ENCODE results near the gene COG3.

Gene COG3

DNA sequence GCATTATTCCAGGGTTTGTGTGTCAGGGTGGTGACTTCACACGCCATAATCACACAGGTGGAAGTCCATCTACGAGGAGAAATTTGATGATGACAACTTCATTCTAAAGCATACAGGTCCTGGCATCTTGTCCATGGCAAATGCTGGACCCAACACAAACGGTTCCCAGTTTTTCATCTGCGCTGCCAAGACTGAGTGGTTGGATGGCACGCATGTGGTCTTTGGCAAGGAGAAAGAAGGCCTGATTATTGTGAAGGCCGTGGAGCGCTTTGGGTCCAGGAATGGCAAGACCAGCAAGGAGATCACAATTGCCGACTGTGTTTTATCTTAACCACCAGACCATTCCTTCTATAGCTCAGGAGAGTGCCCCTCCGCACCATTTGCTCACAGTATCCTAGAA is 28.4 kb upstream of the COG3 start:
- no peak for DNase-seq
- Histone ChIP-seq H3K79me2 (ENCODE audit: control insufficient read depth, insufficient read depth, low read length, poor library complexity) (no peaks in the 10 kb centered on the region), H3K27me3 (ENCODE audit: insufficient read depth, low read length) (no peaks in the 10 kb centered on the region), H2BK12ac (ENCODE audit: low read length) (no peak overlapping the region), H3K9me3 (ENCODE audit: insufficient read depth, low read depth, low read length) (no peaks in the 10 kb centered on the region), H3K9ac (ENCODE audit: low read length) (no peak overlapping the region), H3K18ac (ENCODE audit: low read length) (no peak overlapping the region), H4K8ac (ENCODE audit: low read depth, low read length) (no peak overlapping the region), H3K27ac (ENCODE audit: low read depth, low read length) (no peak overlapping the region), H4K91ac (ENCODE audit: low read depth, low read length) (no peak overlapping the region), H3K4me1 (ENCODE audit: control insufficient read depth in 1 of 2, insufficient read depth in 2 of 2, low read length in 2 of 2) (peaks cover 0 to 3% of the 10 kb centered on the region in 2 experiments), H3K14ac (ENCODE audit: low read length) (no peak overlapping the region), H3K4me2 (ENCODE audit: low read length) (no peak overlapping the region), H3K4ac (ENCODE audit: low read depth, low read length) (no peak overlapping the region), H3K36me3 (ENCODE audit: control insufficient read depth in 1 of 2, insufficient read depth in 2 of 2, low read length in 2 of 2) (no peaks in the 10 kb centered on the region), H3K79me1 (ENCODE audit: low read length) (no peaks in the 10 kb centered on the region), H2BK120ac (ENCODE audit: insufficient read depth, low read length, poor library complexity) (no peak overlapping the region), H2AK5ac (ENCODE audit: low read length) (no peak overlapping the region), H4K12ac (ENCODE audit: low read depth, low read length) (no peak overlapping the region), H3K23ac (ENCODE audit: low read length) (no peak overlapping the region), H2BK5ac (ENCODE audit: low read depth, low read length, poor library complexity) (no peak overlapping the region), H2AFZ (ENCODE audit: insufficient read depth, low read length, poor library complexity) (no peak overlapping the region), H3K4me3 (ENCODE audit: low read depth, low read length) (no peak overlapping the region)
- no CpG with 5 or more reads among the region's 9 CpGs for WGBS (ENCODE audit: extremely low coverage, insufficient coverage, insufficient read length)

DNA sequence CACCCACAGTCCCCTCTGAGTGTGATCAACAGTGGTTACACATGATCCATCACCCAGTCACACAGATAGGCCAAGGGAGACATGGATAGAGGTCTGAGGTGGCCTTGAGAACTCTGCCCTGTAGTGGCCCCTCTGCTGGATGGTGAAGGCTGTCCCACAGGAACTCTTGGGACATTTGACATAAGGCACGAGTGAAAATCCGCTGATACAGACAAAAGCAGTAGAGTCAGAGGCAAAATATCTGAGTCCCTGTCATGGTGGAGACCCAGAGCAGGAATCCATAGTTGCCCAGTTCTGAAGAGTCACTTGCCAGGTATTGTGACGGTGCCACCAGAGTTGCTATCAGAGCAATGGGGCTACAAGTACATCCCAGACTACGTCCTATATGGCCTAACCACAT is 27.8 kb upstream of the COG3 start:
- Histone ChIP-seq H2AK5ac (ENCODE audit: low read length) (no peak overlapping the region), H2BK120ac (ENCODE audit: insufficient read depth, low read length, poor library complexity) (no peak overlapping the region), H2BK5ac (ENCODE audit: low read depth, low read length, poor library complexity) (no peak overlapping the region), H4K12ac (ENCODE audit: low read depth, low read length) (no peak overlapping the region), H3K79me2 (ENCODE audit: control insufficient read depth, insufficient read depth, low read length, poor library complexity) (no peaks in the 10 kb centered on the region), H3K79me1 (ENCODE audit: low read length) (no peaks in the 10 kb centered on the region), H4K8ac (ENCODE audit: low read depth, low read length) (no peak overlapping the region), H3K9me3 (ENCODE audit: insufficient read depth, low read depth, low read length) (no peaks in the 10 kb centered on the region), H3K4me2 (ENCODE audit: low read length) (no peak overlapping the region), H3K23ac (ENCODE audit: low read length) (no peak overlapping the region), H3K27ac (ENCODE audit: low read depth, low read length) (no peak overlapping the region), H3K27me3 (ENCODE audit: insufficient read depth, low read length) (no peaks in the 10 kb centered on the region), H3K4me3 (ENCODE audit: low read depth, low read length) (no peak overlapping the region), H3K9ac (ENCODE audit: low read length) (no peak overlapping the region), H3K36me3 (ENCODE audit: control insufficient read depth in 1 of 2, insufficient read depth in 2 of 2, low read length in 2 of 2) (no peaks in the 10 kb centered on the region), H2BK12ac (ENCODE audit: low read length) (no peak overlapping the region), H3K14ac (ENCODE audit: low read length) (no peak overlapping the region), H4K91ac (ENCODE audit: low read depth, low read length) (no peak overlapping the region), H3K4me1 (ENCODE audit: control insufficient read depth in 1 of 2, insufficient read depth in 2 of 2, low read length in 2 of 2) (peaks cover 0 to 3% of the 10 kb centered on the region in 2 experiments), H2AFZ (ENCODE audit: insufficient read depth, low read length, poor library complexity) (no peak overlapping the region), H3K18ac (ENCODE audit: low read length) (no peak overlapping the region), H3K4ac (ENCODE audit: low read depth, low read length) (no peak overlapping the region)
- DNase-seq: no peak
- WGBS (ENCODE audit: extremely low coverage, insufficient coverage, insufficient read length): no CpG with 5 or more reads among the region's 4 CpGs

DNA sequence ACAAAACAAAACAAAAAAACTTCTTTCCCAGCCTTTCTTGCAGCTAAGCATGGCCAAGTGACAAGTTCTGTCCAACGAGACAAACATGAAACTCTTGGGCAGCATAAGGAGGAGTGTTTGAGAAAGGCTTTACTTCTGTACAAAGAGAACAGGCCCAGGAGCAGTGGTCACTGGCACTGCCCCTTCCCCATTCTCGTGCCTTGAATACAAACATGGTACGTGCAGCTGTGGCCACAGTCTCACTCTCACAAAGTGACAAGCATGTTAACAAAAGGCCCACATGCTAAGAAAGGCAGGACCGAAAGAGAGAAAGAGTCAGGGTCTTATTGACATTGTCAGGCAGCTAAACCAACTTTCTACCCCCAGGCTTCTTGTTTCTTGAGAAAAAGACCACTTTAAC is 26.8 kb upstream of the COG3 start:
- H3K36me3 ChIP-seq (ENCODE audit: control insufficient read depth in 1 of 2, insufficient read depth in 2 of 2, low read length in 2 of 2): no peaks in the 10 kb centered on the region
- H2AFZ ChIP-seq (ENCODE audit: insufficient read depth, low read length, poor library complexity): no peak overlapping the region
- no peak overlapping the region for H4K8ac ChIP-seq (ENCODE audit: low read depth, low read length)
- no peaks in the 10 kb centered on the region for H3K9me3 ChIP-seq (ENCODE audit: insufficient read depth, low read depth, low read length)
- H3K9ac ChIP-seq (ENCODE audit: low read length): no peak overlapping the region
- H3K23ac ChIP-seq (ENCODE audit: low read length): no peak overlapping the region
- no peak overlapping the region for H2BK12ac ChIP-seq (ENCODE audit: low read length)
- no peak overlapping the region for H4K12ac ChIP-seq (ENCODE audit: low read depth, low read length)
- H3K79me2 ChIP-seq (ENCODE audit: control insufficient read depth, insufficient read depth, low read length, poor library complexity): no peaks in the 10 kb centered on the region
- H3K27ac ChIP-seq (ENCODE audit: low read depth, low read length): no peak overlapping the region
- no CpG with 5 or more reads among the region's 4 CpGs for WGBS (ENCODE audit: extremely low coverage, insufficient coverage, insufficient read length)
- H2BK120ac ChIP-seq (ENCODE audit: insufficient read depth, low read length, poor library complexity): no peak overlapping the region
- H2BK5ac ChIP-seq (ENCODE audit: low read depth, low read length, poor library complexity): no peak overlapping the region
- no peaks in the 10 kb centered on the region for H3K27me3 ChIP-seq (ENCODE audit: insufficient read depth, low read length)
- no peak overlapping the region for H3K18ac ChIP-seq (ENCODE audit: low read length)
- H2AK5ac ChIP-seq (ENCODE audit: low read length): no peak overlapping the region
- no peak overlapping the region for H4K91ac ChIP-seq (ENCODE audit: low read depth, low read length)
- DNase-seq: no peak
- H3K4me3 ChIP-seq (ENCODE audit: low read depth, low read length): no peak overlapping the region
- no peak overlapping the region for H3K4me2 ChIP-seq (ENCODE audit: low read length)
- no peaks in the 10 kb centered on the region for H3K79me1 ChIP-seq (ENCODE audit: low read length)
- no peak overlapping the region for H3K14ac ChIP-seq (ENCODE audit: low read length)
- peaks cover 0 to 3% of the 10 kb centered on the region in 2 experiments for H3K4me1 ChIP-seq (ENCODE audit: control insufficient read depth in 1 of 2, insufficient read depth in 2 of 2, low read length in 2 of 2)
- no peak overlapping the region for H3K4ac ChIP-seq (ENCODE audit: low read depth, low read length)

DNA sequence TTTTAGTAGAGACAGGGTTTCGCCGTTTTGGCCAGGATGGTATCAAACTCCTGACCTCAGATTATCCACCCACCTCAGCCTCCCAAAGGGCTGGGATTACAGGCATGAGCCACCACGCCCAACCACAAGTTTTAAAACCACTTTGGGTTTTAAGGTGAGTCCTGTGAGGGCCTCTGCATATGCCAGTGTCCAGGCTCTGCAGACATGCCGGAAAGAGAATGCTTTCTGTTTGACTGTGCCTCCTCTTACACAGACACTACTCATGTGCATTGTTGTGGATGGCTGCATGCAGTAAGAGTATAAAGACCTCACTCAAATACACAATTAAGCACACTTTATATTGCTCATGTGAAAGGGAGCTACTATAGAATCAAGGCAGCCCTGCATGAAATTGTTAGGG is 25.7 kb upstream of the COG3 start:
- Histone ChIP-seq H4K12ac (ENCODE audit: low read depth, low read length) (no peak overlapping the region), H2AFZ (ENCODE audit: insufficient read depth, low read length, poor library complexity) (no peak overlapping the region), H3K27ac (ENCODE audit: low read depth, low read length) (no peak overlapping the region), H3K79me2 (ENCODE audit: control insufficient read depth, insufficient read depth, low read length, poor library complexity) (no peaks in the 10 kb centered on the region), H4K8ac (ENCODE audit: low read depth, low read length) (no peak overlapping the region), H4K91ac (ENCODE audit: low read depth, low read length) (no peak overlapping the region), H3K9ac (ENCODE audit: low read length) (no peak overlapping the region), H3K27me3 (ENCODE audit: insufficient read depth, low read length) (no peaks in the 10 kb centered on the region), H3K14ac (ENCODE audit: low read length) (no peak overlapping the region), H2AK5ac (ENCODE audit: low read length) (no peak overlapping the region), H3K4ac (ENCODE audit: low read depth, low read length) (no peak overlapping the region), H3K9me3 (ENCODE audit: insufficient read depth, low read depth, low read length) (no peaks in the 10 kb centered on the region), H2BK5ac (ENCODE audit: low read depth, low read length, poor library complexity) (no peak overlapping the region), H3K4me2 (ENCODE audit: low read length) (no peak overlapping the region), H3K36me3 (ENCODE audit: control insufficient read depth in 1 of 2, insufficient read depth in 2 of 2, low read length in 2 of 2) (no peaks in the 10 kb centered on the region), H3K18ac (ENCODE audit: low read length) (no peak overlapping the region), H2BK120ac (ENCODE audit: insufficient read depth, low read length, poor library complexity) (no peak overlapping the region), H2BK12ac (ENCODE audit: low read length) (no peak overlapping the region), H3K79me1 (ENCODE audit: low read length) (no peaks in the 10 kb centered on the region), H3K4me1 (ENCODE audit: control insufficient read depth in 1 of 2, insufficient read depth in 2 of 2, low read length in 2 of 2) (peaks cover 0 to 3% of the 10 kb centered on the region in 2 experiments), H3K4me3 (ENCODE audit: low read depth, low read length) (no peak overlapping the region), H3K23ac (ENCODE audit: low read length) (no peak overlapping the region)
- no CpG with 5 or more reads among the region's 4 CpGs for WGBS (ENCODE audit: extremely low coverage, insufficient coverage, insufficient read length)
- DNase-seq: no peak
